Adipose tissue (tissue), 3 donors: Measurements from ENCODE around the gene DDC. TPM values are rescaled to one million over a fixed set of nuclear protein-coding genes. Genes with fewer than 3 reads are reported as not detected.

Experiments used
- H3K27ac ChIP-seq: one replicate; pipeline ENCODE4 v1.5.1; 2013; ENCODE audit warnings: low read depth, low read length
- WGBS, 3 donors: extraction: QIAGEN DNeasy Blood & Tissue Kit; methylation state at CpG; one replicate each; pipeline ENCODE4 v1.1.7; 2013; 5-methylcytosine and 5-hydroxymethylcytosine counted together
- polyA plus RNA-seq, 3 donors: library from polyadenylated mRNA; stranded (reverse); fragments of 200-250 nt; gene quantifications; one replicate each; pipeline ENCODE4 v1.2.3, GENCODE V29; 2013
- donor health status: healthy with polysubstance abuse.
- donor health status: Bipolar disorder and iron deficiency.
- donor health status: healthy.

Gene DDC
- polyA plus RNA-seq, 3 donors, result 0.13 to 3.4 (median 1.3) TPM

DNA sequence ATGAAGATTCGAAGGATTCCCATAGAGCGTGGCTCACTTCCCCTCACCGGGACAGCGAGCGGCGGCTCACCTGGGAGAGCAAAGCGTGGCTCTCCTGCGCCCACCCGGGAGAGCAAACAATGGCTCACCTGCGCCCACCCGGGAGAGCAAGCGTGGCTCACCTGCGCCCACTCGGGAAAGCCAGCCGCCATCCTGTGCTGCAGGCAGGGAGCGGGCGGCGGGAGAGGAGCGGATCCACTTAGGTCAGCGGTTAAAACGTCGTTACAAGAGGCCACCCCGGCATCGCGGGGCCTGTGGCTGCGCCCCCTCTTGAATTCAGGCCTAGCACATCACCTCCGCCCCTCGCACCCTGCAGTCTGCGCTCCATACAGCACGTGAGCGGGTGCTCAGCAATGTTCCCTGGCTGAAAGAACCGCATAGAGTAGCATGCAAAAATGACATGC lies 114.6 kb downstream of the DDC start:
- 9 to 20% (median 16%) methylated on average over 32 of the region's 32 CpGs for WGBS, 3 donors
- no peak overlapping the region for H3K27ac ChIP-seq

DNA sequence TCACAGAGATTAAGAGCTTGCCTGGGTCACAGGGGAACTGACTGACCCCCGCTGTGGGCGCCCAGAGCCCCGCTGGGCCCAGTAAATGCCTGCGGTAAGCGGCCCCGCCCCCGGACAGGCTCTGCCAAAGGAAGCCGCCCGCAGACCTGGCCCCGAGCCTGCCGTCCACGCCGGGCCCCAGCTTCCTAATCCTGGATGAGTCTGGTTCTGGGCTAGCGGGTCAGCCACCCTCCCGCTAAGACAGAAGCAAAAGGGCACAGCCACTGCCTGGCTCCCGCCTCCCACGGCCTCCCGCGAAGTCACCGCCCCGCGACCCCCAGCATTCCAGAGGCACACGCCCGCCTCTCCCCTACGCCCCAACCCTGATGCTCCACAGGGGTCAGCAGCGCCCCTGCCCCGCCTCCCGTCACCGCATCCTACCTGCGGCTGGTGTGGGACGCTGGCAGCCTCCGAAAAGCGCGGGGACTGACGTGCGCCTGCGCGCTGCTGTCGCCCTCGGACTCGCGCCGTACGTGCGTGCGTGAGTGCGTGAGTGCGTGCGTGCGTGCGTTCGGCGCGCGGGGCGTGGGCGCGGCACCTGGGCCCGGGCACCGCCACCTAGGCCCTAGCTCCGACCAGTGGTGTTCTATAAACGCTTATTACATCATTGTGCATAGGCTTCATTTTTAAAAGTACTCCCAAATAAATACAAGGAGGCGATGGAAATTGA lies 115.2 kb downstream of the DDC start, which contains the start of gene FIGNL1:
Gene FIGNL1, minus strand, starts transcription at position 470 of the 709 bp plus-strand sequence. CDS start 3,063 bp downstream, outside the sequence.
- 0 to 1% (median 1%) methylated on average over 62 to 63 of the region's 63 CpGs for WGBS, 3 donors
- H3K27ac ChIP-seq, result no peak within 1 kb of the TSS

GRCh38 chr7:50449501-50449880 lies 115.7 kb downstream of the DDC start:
- no peak overlapping the region for H3K27ac ChIP-seq
- WGBS, 3 donors, result 7 to 17% (median 17%) methylated on average over 5 of the region's 5 CpGs

- H3K27ac ChIP-seq, result no peak overlapping the region
Observed at GRCh38 chr7:50448823-50449222, 116.4 kb downstream of the DDC start.

- WGBS, 3 donors, result 74 to 80% (median 78%) methylated on average over 4 of the region's 4 CpGs
Observed at GRCh38 chr7:50446542-50446960, 118.7 kb downstream of the DDC start.

DNA sequence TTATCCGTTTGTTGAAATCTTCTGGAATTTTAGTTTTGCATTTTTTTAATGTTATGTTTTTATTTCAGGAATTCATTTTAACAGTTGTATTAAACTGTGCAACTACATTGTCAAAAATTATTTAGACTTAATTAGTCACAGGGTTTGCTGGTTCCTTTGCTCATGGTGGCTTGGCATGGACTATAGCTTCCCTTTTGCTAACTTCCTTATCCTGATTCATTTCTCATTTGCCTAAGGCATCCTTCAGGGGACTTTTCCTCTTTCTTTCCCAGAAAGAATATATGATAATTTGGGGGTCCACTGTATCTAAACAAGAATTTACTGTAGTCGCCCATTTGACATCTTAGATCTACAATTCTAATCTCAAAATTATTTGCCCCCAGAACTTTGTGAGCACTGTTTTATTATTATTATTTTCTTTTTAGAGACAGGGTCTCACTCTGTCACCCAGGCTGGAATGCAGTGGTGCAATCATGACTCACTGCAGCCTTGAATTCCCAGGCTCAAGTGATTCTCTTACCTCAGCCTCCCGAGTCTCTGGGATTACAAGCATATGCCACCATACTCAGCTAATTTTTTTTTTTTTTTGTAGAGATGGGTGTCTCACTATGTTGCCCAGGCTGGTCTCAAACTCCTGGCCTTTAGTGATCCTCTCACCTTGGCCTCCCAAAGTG lies 128.9 kb downstream of the DDC start:
- WGBS, 3 donors, result 85 to 93% (median 88%) methylated on average over 3 of the region's 3 CpGs
- no peak overlapping the region for H3K27ac ChIP-seq

More at GRCh38 chr7:50446542-50446960, 118.7 kb downstream of the DDC start:
- no peak overlapping the region for H3K27ac ChIP-seq

DNA sequence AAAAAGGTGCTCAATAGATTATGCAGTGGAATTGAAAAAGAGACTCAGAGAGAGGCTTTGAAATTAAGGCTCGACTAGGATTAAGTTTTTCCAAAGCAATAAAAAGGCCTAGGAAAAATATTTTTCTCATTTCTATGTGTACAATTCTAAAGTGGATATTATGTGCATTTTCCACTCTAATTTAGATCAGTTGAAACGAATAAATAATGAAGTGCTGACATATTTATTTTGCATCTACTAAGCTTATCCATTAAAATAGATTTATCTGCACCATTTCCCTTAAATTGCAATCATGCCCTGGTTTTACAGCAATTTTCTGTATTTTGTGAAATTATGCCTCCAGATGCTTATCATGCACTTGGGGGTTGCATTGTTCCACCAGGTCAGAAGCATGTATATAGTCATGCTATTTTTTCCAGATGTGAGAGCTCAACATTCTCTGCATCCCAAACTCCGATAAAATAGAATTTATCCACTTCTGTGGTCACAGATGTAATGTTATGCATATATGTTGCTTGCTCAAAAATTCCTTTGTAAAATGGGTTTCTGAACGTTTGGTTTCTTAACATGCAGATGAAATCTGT lies 133.4 kb downstream of the DDC start:
- H3K27ac ChIP-seq, result no peak overlapping the region
- WGBS, 3 donors, result 69 to 83% (median 75%) methylated on average over 4 of the region's 4 CpGs

- no peak overlapping the region for H3K27ac ChIP-seq
- 81 to 85% (median 83%) methylated on average over 2 of the region's 2 CpGs for WGBS, 3 donors
Observed at GRCh38 chr7:50431316-50431715, 133.9 kb downstream of the DDC start.

DNA sequence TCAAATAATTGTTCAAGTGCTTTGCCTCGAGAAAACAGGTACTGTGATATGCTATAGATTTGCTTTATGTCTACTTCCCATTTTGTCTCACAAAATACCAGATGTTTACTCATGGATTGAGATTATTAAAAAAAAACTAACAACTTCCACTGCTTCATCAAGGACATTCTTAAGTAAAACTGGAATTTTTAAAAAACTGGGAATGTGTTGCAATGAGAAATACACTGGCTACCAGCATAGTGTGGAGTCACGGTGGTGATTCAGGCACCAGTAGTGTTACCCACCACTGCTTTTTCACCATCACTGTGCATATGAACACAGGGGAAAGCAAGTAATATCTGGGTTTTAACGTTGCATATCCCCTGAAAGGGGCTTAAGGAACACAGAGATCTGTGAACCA lies 136.3 kb downstream of the DDC start:
- WGBS, 3 donors, result 73 to 82% (median 81%) methylated on average over 3 of the region's 3 CpGs
- no peak overlapping the region for H3K27ac ChIP-seq

DNA sequence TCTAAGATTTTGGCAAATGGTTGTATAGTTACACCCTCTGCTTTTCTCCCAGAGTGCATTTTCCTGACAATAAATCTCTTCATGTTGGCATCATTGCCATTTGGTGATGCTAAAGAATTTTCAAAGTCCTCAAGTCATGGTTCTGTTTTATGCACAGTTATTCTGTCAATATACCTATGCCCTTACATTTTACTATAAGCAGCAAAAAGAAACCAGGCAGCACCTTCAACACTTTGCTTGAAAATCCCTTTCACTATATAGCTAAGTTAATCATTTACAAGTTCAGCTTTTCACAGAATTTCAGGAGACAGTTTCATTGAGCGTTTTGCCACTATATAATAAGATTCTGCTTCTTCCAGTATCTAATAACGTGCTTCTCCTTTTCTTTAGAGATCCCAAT lies 137.7 kb downstream of the DDC start:
- WGBS, 3 donors, result 82 to 85% (median 83%) methylated on average over 2 of the region's 2 CpGs
- no peak overlapping the region for H3K27ac ChIP-seq

- WGBS, 3 donors, result 68 to 91% (median 87%) methylated on average over 5 of the region's 5 CpGs
- H3K27ac ChIP-seq, result no peak overlapping the region
Observed at GRCh38 chr7:50426280-50427045, 138.7 kb downstream of the DDC start.

DNA sequence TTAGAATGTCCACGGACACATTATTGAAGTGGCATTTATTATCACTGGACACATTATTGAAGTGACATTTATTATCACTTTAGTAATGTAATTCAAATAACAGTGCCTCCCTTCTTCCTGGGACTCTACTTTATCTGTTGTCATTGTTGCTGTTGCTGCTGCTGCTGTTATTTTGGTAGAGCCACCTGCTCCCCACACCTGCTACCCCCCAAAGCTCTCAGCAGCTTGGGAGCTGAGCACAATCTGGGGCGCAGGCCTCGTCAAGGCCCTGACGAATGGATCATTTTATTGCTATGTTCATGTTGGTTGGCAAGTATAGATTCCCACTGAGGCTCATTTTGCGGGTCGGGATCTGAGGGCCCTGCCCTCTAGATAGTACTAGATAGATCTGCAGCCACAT lies 139.9 kb downstream of the DDC start:
- 82 to 92% (median 90%) methylated on average over 6 of the region's 6 CpGs for WGBS, 3 donors
- H3K27ac ChIP-seq, result no peak overlapping the region

GRCh38 chr7:50423860-50424259 lies 141.3 kb downstream of the DDC start:
- 55 to 73% (median 59%) methylated on average over 4 of the region's 4 CpGs for WGBS, 3 donors
- H3K27ac ChIP-seq, result no peak overlapping the region

GRCh38 chr7:50422858-50423257 lies 142.3 kb downstream of the DDC start:
- no peak overlapping the region for H3K27ac ChIP-seq
- 82 to 85% (median 85%) methylated on average over 6 of the region's 6 CpGs for WGBS, 3 donors

DNA sequence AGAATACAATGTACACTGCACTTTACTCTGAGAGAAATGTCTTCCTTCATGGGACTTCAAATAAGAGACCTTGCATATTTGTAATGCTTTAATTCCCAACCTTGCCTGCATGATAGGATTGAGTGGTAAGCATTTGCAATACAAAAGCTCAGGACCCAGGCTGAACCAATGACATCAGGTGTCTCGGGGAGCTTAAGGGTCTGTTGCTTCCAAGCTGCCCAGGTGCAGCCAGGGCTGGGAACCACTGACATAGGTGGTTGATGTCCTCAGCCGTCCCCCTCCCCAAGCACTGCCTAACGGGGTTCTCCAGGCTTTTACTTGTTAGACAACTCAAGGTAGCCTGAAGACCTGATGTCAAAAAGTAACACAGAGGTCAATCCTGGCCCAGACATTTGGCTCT lies 144.2 kb downstream of the DDC start:
- H3K27ac ChIP-seq, result no peak overlapping the region
- WGBS, 3 donors, result 55 to 65% (median 64%) methylated on average over 3 of the region's 3 CpGs

GRCh38 chr7:50418526-50419290 lies 146.5 kb downstream of the DDC start:
- WGBS, 3 donors, result 65 to 73% (median 68%) methylated on average over 14 of the region's 14 CpGs
- no peak overlapping the region for H3K27ac ChIP-seq

GRCh38 chr7:50418086-50418515 lies 147.1 kb downstream of the DDC start:
- WGBS, 3 donors, result 6 to 14% (median 9%) methylated on average over 3 to 4 of the region's 4 CpGs
- no peak overlapping the region for H3K27ac ChIP-seq

- WGBS, 3 donors, result 38 to 63% (median 38%) methylated on average over 7 of the region's 7 CpGs
Observed at GRCh38 chr7:50416527-50417182, 148.6 kb downstream of the DDC start.

More at GRCh38 chr7:50416527-50417182, 148.6 kb downstream of the DDC start:
- no peak overlapping the region for H3K27ac ChIP-seq
